Body of pancreas (tissue), 4 donors: ENCODE data around the gene ABHD6.

Source experiments
- POLR2A ChIP-seq, 3 donors: fragments of 450-650 bp; IDR thresholded peaks; one replicate each; pipeline ENCODE4 v1.6.1; 2016; ENCODE audit warnings: antibody characterized with exemption in 3 of 3, mild to moderate bottlenecking in 2 of 3
- TF ChIP-seq, protein P1 (sequence below), 7 experiments: fragments of 450-650 bp in 4 of 7; fragments of 200-600 bp in 3 of 7; sonication (generic) in 3 of 7; IDR thresholded peaks; one replicate each; pipeline ENCODE4 v1.5.1; 2016 to 2019; ENCODE audit warnings: antibody characterized with exemption in 7 of 7

- TF ChIP-seq, protein P1, sequence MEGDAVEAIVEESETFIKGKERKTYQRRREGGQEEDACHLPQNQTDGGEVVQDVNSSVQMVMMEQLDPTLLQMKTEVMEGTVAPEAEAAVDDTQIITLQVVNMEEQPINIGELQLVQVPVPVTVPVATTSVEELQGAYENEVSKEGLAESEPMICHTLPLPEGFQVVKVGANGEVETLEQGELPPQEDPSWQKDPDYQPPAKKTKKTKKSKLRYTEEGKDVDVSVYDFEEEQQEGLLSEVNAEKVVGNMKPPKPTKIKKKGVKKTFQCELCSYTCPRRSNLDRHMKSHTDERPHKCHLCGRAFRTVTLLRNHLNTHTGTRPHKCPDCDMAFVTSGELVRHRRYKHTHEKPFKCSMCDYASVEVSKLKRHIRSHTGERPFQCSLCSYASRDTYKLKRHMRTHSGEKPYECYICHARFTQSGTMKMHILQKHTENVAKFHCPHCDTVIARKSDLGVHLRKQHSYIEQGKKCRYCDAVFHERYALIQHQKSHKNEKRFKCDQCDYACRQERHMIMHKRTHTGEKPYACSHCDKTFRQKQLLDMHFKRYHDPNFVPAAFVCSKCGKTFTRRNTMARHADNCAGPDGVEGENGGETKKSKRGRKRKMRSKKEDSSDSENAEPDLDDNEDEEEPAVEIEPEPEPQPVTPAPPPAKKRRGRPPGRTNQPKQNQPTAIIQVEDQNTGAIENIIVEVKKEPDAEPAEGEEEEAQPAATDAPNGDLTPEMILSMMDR (IDR thresholded peaks at IDR 0.05): no peak
- no peak for TF ChIP-seq POLR2A (IDR thresholded peaks at IDR 0.05)
Observed at GRCh38 chr3:58266577-58266976, 29.0 kb downstream of the ABHD6 start.
